ENCODE results near the gene KHDRBS2.
A peak's percentile ranks its signal among the peaks of the same experiment; 100 is the strongest.

KHDRBS2 gene

DNA sequence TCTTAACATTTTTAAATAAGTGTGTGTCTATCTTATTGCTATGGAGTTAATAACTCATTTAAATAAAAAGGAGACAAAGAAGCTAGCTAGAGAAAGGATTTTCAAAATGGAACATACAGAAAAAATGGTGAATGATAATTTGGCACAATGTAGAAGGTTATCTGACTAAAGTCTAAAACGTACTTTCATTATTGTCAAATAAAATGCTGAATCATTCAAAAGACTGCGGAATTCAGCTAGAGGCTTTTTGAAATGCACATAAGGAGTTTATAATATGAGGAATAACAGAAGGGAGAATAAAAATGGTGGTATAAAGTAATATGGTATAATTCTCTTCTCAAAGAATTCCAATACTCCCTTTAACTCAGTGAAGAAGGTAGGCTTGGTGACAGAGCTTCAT, 597.9 kb downstream of the KHDRBS2 start:
- H3K9me3 ChIP-seq (ENCODE audit: insufficient read depth, low read depth, low read length): no peaks in the 10 kb centered on the region
- H2AFZ ChIP-seq (ENCODE audit: insufficient read depth, low read length, poor library complexity): no peak overlapping the region
- H2BK120ac ChIP-seq (ENCODE audit: insufficient read depth, low read length, poor library complexity): no peak overlapping the region
- no peak overlapping the region for H4K8ac ChIP-seq (ENCODE audit: low read depth, low read length)
- no peak overlapping the region for H3K23ac ChIP-seq (ENCODE audit: low read length)
- H2BK5ac ChIP-seq (ENCODE audit: low read depth, low read length, poor library complexity): no peak overlapping the region
- no peak overlapping the region for H3K4ac ChIP-seq (ENCODE audit: low read depth, low read length)
- H3K27me3 ChIP-seq (ENCODE audit: insufficient read depth, low read length): no peaks in the 10 kb centered on the region
- H3K4me2 ChIP-seq (ENCODE audit: low read length): no peak overlapping the region
- H3K27ac ChIP-seq (ENCODE audit: low read depth, low read length): no peak overlapping the region
- no peak overlapping the region for H3K9ac ChIP-seq (ENCODE audit: low read length)
- no peak overlapping the region for H4K12ac ChIP-seq (ENCODE audit: low read depth, low read length)
- DNase-seq: no peak
- H3K79me1 ChIP-seq (ENCODE audit: low read length): no peaks in the 10 kb centered on the region
- no peaks in the 10 kb centered on the region for H3K79me2 ChIP-seq (ENCODE audit: control insufficient read depth, insufficient read depth, low read length, poor library complexity)
- no CpG with 5 or more reads among the region's 2 CpGs for WGBS (ENCODE audit: extremely low coverage, insufficient coverage, insufficient read length)
- H3K4me3 ChIP-seq (ENCODE audit: low read depth, low read length): no peak overlapping the region
- H3K4me1 ChIP-seq (ENCODE audit: control insufficient read depth in 1 of 2, insufficient read depth in 2 of 2, low read length in 2 of 2): no peaks in the 10 kb centered on the region
- H3K36me3 ChIP-seq (ENCODE audit: control insufficient read depth in 1 of 2, insufficient read depth in 2 of 2, low read length in 2 of 2): no peaks in the 10 kb centered on the region
- H2BK12ac ChIP-seq (ENCODE audit: low read length): no peak overlapping the region
- H3K14ac ChIP-seq (ENCODE audit: low read length): no peak overlapping the region
- H2AK5ac ChIP-seq (ENCODE audit: low read length): no peak overlapping the region
- no peak overlapping the region for H4K91ac ChIP-seq (ENCODE audit: low read depth, low read length)
- no peak overlapping the region for H3K18ac ChIP-seq (ENCODE audit: low read length)

DNA sequence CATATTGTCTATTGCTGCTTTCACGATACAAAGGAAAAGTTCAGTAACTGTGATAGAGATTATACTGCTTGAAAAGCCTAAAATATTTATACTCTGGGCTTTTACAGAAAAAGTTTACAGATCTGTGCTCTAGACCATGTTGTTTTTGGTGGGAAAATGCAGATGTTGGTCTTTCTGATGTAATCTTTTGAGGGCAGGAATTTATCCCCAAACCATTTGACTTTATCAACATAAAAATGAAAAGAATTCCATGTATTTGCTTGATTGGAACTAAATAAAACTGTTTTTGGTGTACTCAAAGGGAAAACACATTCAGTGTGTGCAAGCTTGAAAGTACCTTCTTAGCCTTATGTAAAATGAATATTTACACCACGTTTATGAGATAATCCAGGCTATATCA, 603.5 kb downstream of the KHDRBS2 start:
- no peak for DNase-seq
- no CpG with 5 or more reads among the region's 2 CpGs for WGBS (ENCODE audit: extremely low coverage, insufficient coverage, insufficient read length)

DNA sequence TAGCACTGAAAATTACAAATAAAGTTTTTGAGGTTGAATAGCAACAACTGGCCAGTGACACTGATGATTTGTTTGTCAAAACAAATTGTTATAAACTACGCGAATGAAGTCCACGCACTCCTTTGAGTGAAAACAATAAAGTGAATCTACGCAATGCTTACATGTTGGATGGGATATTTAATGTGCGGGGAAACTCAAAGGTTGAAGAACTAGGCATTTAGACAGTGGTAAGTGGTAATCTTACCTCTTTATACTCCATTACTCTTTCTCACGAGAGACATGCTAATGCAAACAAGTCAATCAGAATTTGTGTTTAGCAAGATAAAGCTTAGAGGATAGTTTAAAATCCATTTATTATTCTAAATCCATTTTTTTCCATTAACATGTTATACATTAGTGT, 606.4 kb downstream of the KHDRBS2 start:
- Histone ChIP-seq H2BK12ac (ENCODE audit: low read length) (no peak overlapping the region), H3K4ac (ENCODE audit: low read depth, low read length) (no peak overlapping the region), H3K18ac (ENCODE audit: low read length) (no peak overlapping the region), H3K79me1 (ENCODE audit: low read length) (no peaks in the 10 kb centered on the region), H3K9ac (ENCODE audit: low read length) (no peak overlapping the region), H3K27ac (ENCODE audit: low read depth, low read length) (no peak overlapping the region), H2AK5ac (ENCODE audit: low read length) (no peak overlapping the region), H2AFZ (ENCODE audit: insufficient read depth, low read length, poor library complexity) (no peak overlapping the region), H3K14ac (ENCODE audit: low read length) (no peak overlapping the region), H3K4me1 (ENCODE audit: control insufficient read depth in 1 of 2, insufficient read depth in 2 of 2, low read length in 2 of 2) (no peaks in the 10 kb centered on the region), H3K36me3 (ENCODE audit: control insufficient read depth in 1 of 2, insufficient read depth in 2 of 2, low read length in 2 of 2) (no peaks in the 10 kb centered on the region), H4K8ac (ENCODE audit: low read depth, low read length) (no peak overlapping the region), H4K12ac (ENCODE audit: low read depth, low read length) (no peak overlapping the region), H2BK5ac (ENCODE audit: low read depth, low read length, poor library complexity) (no peak overlapping the region), H2BK120ac (ENCODE audit: insufficient read depth, low read length, poor library complexity) (no peak overlapping the region), H3K27me3 (ENCODE audit: insufficient read depth, low read length) (no peaks in the 10 kb centered on the region), H3K79me2 (ENCODE audit: control insufficient read depth, insufficient read depth, low read length, poor library complexity) (no peaks in the 10 kb centered on the region), H3K4me2 (ENCODE audit: low read length) (no peak overlapping the region), H3K9me3 (ENCODE audit: insufficient read depth, low read depth, low read length) (no peaks in the 10 kb centered on the region), H3K23ac (ENCODE audit: low read length) (no peak overlapping the region), H3K4me3 (ENCODE audit: low read depth, low read length) (no peak overlapping the region), H4K91ac (ENCODE audit: low read depth, low read length) (no peak overlapping the region)
- WGBS (ENCODE audit: extremely low coverage, insufficient coverage, insufficient read length): no CpG with 5 or more reads among the region's 6 CpGs
- no peak for DNase-seq

More for the DNA sequence above, 603.5 kb downstream of the KHDRBS2 start:
- H3K79me1 ChIP-seq (ENCODE audit: low read length): no peaks in the 10 kb centered on the region
- no peak overlapping the region for H3K23ac ChIP-seq (ENCODE audit: low read length)
- no peak overlapping the region for H2BK120ac ChIP-seq (ENCODE audit: insufficient read depth, low read length, poor library complexity)
- no peak overlapping the region for H2BK5ac ChIP-seq (ENCODE audit: low read depth, low read length, poor library complexity)
- H3K79me2 ChIP-seq (ENCODE audit: control insufficient read depth, insufficient read depth, low read length, poor library complexity): no peaks in the 10 kb centered on the region
- H3K14ac ChIP-seq (ENCODE audit: low read length): no peak overlapping the region
- no peaks in the 10 kb centered on the region for H3K4me1 ChIP-seq (ENCODE audit: control insufficient read depth in 1 of 2, insufficient read depth in 2 of 2, low read length in 2 of 2)
- no peaks in the 10 kb centered on the region for H3K9me3 ChIP-seq (ENCODE audit: insufficient read depth, low read depth, low read length)
- no peak overlapping the region for H2AK5ac ChIP-seq (ENCODE audit: low read length)
- no peak overlapping the region for H3K4me2 ChIP-seq (ENCODE audit: low read length)
- H3K27ac ChIP-seq (ENCODE audit: low read depth, low read length): no peak overlapping the region
- no peak overlapping the region for H3K4me3 ChIP-seq (ENCODE audit: low read depth, low read length)
- no peak overlapping the region for H3K4ac ChIP-seq (ENCODE audit: low read depth, low read length)
- no peak overlapping the region for H3K18ac ChIP-seq (ENCODE audit: low read length)
- H4K12ac ChIP-seq (ENCODE audit: low read depth, low read length): no peak overlapping the region
- no peak overlapping the region for H3K9ac ChIP-seq (ENCODE audit: low read length)
- H4K8ac ChIP-seq (ENCODE audit: low read depth, low read length): no peak overlapping the region
- H2BK12ac ChIP-seq (ENCODE audit: low read length): no peak overlapping the region
- no peaks in the 10 kb centered on the region for H3K27me3 ChIP-seq (ENCODE audit: insufficient read depth, low read length)
- no peak overlapping the region for H4K91ac ChIP-seq (ENCODE audit: low read depth, low read length)
- H3K36me3 ChIP-seq (ENCODE audit: control insufficient read depth in 1 of 2, insufficient read depth in 2 of 2, low read length in 2 of 2): no peaks in the 10 kb centered on the region
- no peak overlapping the region for H2AFZ ChIP-seq (ENCODE audit: insufficient read depth, low read length, poor library complexity)

DNA sequence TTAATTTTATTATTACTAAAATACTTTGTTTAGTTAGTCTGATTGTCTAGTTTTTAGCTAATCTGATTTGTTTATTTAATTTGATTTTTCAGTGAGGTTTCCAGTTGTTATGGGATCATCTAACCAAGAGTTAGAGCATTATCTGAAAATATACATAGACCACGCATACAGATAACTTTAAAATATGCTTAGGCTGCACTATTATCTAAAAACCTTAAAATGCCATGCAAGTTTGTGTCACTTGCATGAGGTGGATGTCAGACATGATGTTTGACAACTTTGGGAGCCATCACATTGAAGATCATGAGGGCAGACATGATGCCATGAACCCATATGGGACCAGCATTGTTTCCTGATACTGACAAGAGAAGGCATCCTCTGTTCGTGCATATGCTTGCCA, 610.3 kb downstream of the KHDRBS2 start:
- no peak overlapping the region for H3K23ac ChIP-seq (ENCODE audit: low read length)
- no peak overlapping the region for H2AK5ac ChIP-seq (ENCODE audit: low read length)
- no peak overlapping the region for H2BK120ac ChIP-seq (ENCODE audit: insufficient read depth, low read length, poor library complexity)
- H3K4me2 ChIP-seq (ENCODE audit: low read length): no peak overlapping the region
- no peak overlapping the region for H3K4ac ChIP-seq (ENCODE audit: low read depth, low read length)
- H3K9me3 ChIP-seq (ENCODE audit: insufficient read depth, low read depth, low read length): no peaks in the 10 kb centered on the region
- no peak overlapping the region for H3K9ac ChIP-seq (ENCODE audit: low read length)
- no peak overlapping the region for H2BK12ac ChIP-seq (ENCODE audit: low read length)
- no CpG with 5 or more reads among the region's 2 CpGs for WGBS (ENCODE audit: extremely low coverage, insufficient coverage, insufficient read length)
- no peak overlapping the region for H3K4me3 ChIP-seq (ENCODE audit: low read depth, low read length)
- H3K36me3 ChIP-seq (ENCODE audit: control insufficient read depth in 1 of 2, insufficient read depth in 2 of 2, low read length in 2 of 2): no peaks in the 10 kb centered on the region
- no peak overlapping the region for H4K12ac ChIP-seq (ENCODE audit: low read depth, low read length)
- no peak overlapping the region for H3K18ac ChIP-seq (ENCODE audit: low read length)
- H3K4me1 ChIP-seq (ENCODE audit: control insufficient read depth in 1 of 2, insufficient read depth in 2 of 2, low read length in 2 of 2): no peaks in the 10 kb centered on the region
- H4K8ac ChIP-seq (ENCODE audit: low read depth, low read length): no peak overlapping the region
- no peak overlapping the region for H2AFZ ChIP-seq (ENCODE audit: insufficient read depth, low read length, poor library complexity)
- H2BK5ac ChIP-seq (ENCODE audit: low read depth, low read length, poor library complexity): no peak overlapping the region
- no peaks in the 10 kb centered on the region for H3K79me2 ChIP-seq (ENCODE audit: control insufficient read depth, insufficient read depth, low read length, poor library complexity)
- H3K27me3 ChIP-seq (ENCODE audit: insufficient read depth, low read length): no peaks in the 10 kb centered on the region
- H3K79me1 ChIP-seq (ENCODE audit: low read length): no peaks in the 10 kb centered on the region
- peak in 1 of 2 donors; percentile 10 for DNase-seq
- H3K27ac ChIP-seq (ENCODE audit: low read depth, low read length): no peak overlapping the region
- no peak overlapping the region for H4K91ac ChIP-seq (ENCODE audit: low read depth, low read length)
- no peak overlapping the region for H3K14ac ChIP-seq (ENCODE audit: low read length)

All from trophoblast cell (in vitro differentiated cells and primary cell).